A549 (cell line): ENCODE measurements around the gene IGSF3. TPM values are rescaled to one million over a fixed set of nuclear protein-coding genes. Genes with fewer than 3 reads are reported as not detected.

Experiments
- ATAC-seq, 2 experiments: fragments of 200-7000 bp in 1 of 2; fragments of >200 bp in 1 of 2; cut with Nextera tagmentation in 1 of 2; cut with Tn5 transposase in 1 of 2; 3 replicates each; pipeline versions ENCODE4 v1.8.0 to v1.9.1; 2018 to 2020; ENCODE audit warnings: mild to moderate bottlenecking in 1 of 2, moderate library complexity in 1 of 2
- CTCF ChIA-PET: fragments of 300-600 bp; sonication (Branson Sonifier 250); formaldehyde crosslinking; extraction: SDS; loops from one replicate; lab custom pipeline; 2021; ENCODE audit warnings: antibody characterized with exemption, inconsistent platforms; lab: Yijun Ruan, JAX
- POLR2A ChIA-PET: fragments of 350-600 bp; formaldehyde crosslinking; extraction: SDS; loops from one replicate; lab custom pipeline; 2021; ENCODE audit warnings: antibody characterized with exemption, inconsistent platforms; lab: Yijun Ruan, JAX
- DNase-seq, 2 experiments: peaks; one replicate each; pipeline versions ENCODE4 v3.0.0 to v3.0.0-alpha.2; 2011 to 2016; ENCODE audit warnings: low read depth in 1 of 2, low spot score in 1 of 2
- FAIRE-seq: peaks from 2 replicates; lab custom pipeline; 2011; peaks lifted over from hg19 to GRCh38; lab: Jason Lieb, UNC
- H3K27ac ChIP-seq, 2 experiments: fragments of >200 bp; sonication (Bioruptor Twin); formaldehyde crosslinking; 3 replicates each; pipeline ENCODE4 v1.5.1; 2016 to 2017
- H3K4me1 ChIP-seq: fragments of >200 bp; sonication (Bioruptor Twin); formaldehyde crosslinking; 3 replicates; pipeline ENCODE4 v1.6.1; 2016
- H3K4me2 ChIP-seq: fragments of >200 bp; sonication (Bioruptor Twin); formaldehyde crosslinking; 3 replicates; pipeline ENCODE4 v1.6.1; 2016
- H3K4me3 ChIP-seq: fragments of >200 bp; sonication (Bioruptor Twin); formaldehyde crosslinking; 3 replicates; pipeline ENCODE4 v1.5.1; 2016
- H3K9me3 ChIP-seq: fragments of >200 bp; sonication (Bioruptor Twin); formaldehyde crosslinking; 3 replicates; pipeline ENCODE4 v1.6.1; 2016
- CBX8 ChIP-seq: fragments of 200-600 bp; sonication (generic); IDR thresholded peaks from 2 replicates; pipeline ENCODE4 v1.6.1; 2016
- EP300 ChIP-seq, 2 experiments: fragments of >200 bp; sonication (Bioruptor Twin); formaldehyde crosslinking; IDR thresholded peaks; 2 replicates in 1 of 2; 3 replicates in 1 of 2; pipeline ENCODE4 v1.6.1; 2016 to 2017
- GATA3 ChIP-seq: IDR thresholded peaks from 2 replicates; pipeline ENCODE4 v1.6.1; 2012; ENCODE audit warnings: borderline replicate concordance
- KDM1A ChIP-seq: fragments of 200-600 bp; sonication (generic); IDR thresholded peaks from 2 replicates; pipeline ENCODE4 v1.6.1; 2016; ENCODE audit warnings: low read depth, mild to moderate bottlenecking
- KDM5A ChIP-seq: fragments of 200-600 bp; sonication (generic); IDR thresholded peaks from 2 replicates; pipeline ENCODE4 v1.6.1; 2016; ENCODE audit warnings: antibody characterized with exemption, mild to moderate bottlenecking
- MYC ChIP-seq: IDR thresholded peaks from 2 replicates; pipeline ENCODE4 v1.6.1; 2012; ENCODE audit warnings: mild to moderate bottlenecking, inconsistent platforms, low read length, improper control_type of control experiment, borderline replicate concordance
- NFE2L2 ChIP-seq: fragments of 150-350 bp; conservative IDR thresholded peaks from 2 replicates; pipeline ENCODE4 v1.6.1; 2014; ENCODE audit warnings: low read length
- NPAS2 ChIP-seq: fragments of 250-450 bp; sonication (Bioruptor Pico); IDR thresholded peaks from 2 replicates; pipeline ENCODE4 v1.8.0; 2022; ENCODE audit warnings: mild to moderate bottlenecking, moderate library complexity, borderline replicate concordance
- RNF2 ChIP-seq: fragments of 200-600 bp; sonication (generic); IDR thresholded peaks from 2 replicates; pipeline ENCODE4 v1.6.1; 2016; ENCODE audit warnings: low read depth, mild to moderate bottlenecking, antibody characterized with exemption, moderate library complexity, borderline replicate concordance
- ZSCAN20 ChIP-seq: fragments of 250-450 bp; sonication (Bioruptor Pico); IDR thresholded peaks from 2 replicates; pipeline ENCODE4 v1.8.0; 2022; ENCODE audit warnings: mild to moderate bottlenecking, moderate library complexity
- WGBS: methylation state at CpG from one replicate; pipeline ENCODE4 v1.1.6; 2017; ENCODE audit errors: missing lambda C conversion rate; 5-methylcytosine and 5-hydroxymethylcytosine counted together
- polyA plus RNA-seq, 4 experiments: library from polyadenylated mRNA; depleted of rRNA in 3 of 4; stranded (reverse); fragments of >200 nt; fragmentation: RNase III in 1 of 4; extraction: RNeasy Plus Mini Kit Qiagen cat#74134 plus additional on column Dnase treatment in 1 of 4; gene quantifications; 2 replicates in 3 of 4; 3 replicates in 1 of 4; pipeline ENCODE4 v1.2.3, GENCODE V29; 2011 to 2017
- TF ChIP-seq, protein P1 (sequence below): fragments of 200-600 bp; sonication (generic); IDR thresholded peaks from 2 replicates; pipeline ENCODE4 v1.6.1; 2016; ENCODE audit warnings: antibody characterized with exemption, mild to moderate bottlenecking, moderate library complexity
- TF ChIP-seq, protein P2 (sequence below): IDR thresholded peaks from 2 replicates; pipeline ENCODE4 v1.6.1; 2012
- TF ChIP-seq, protein P3 (sequence below): IDR thresholded peaks from 2 replicates; pipeline ENCODE4 v1.6.1; 2012
- TF ChIP-seq, protein P4 (sequence below): fragments of 250-450 bp; sonication (Bioruptor Pico); IDR thresholded peaks from 2 replicates; pipeline ENCODE4 v1.5.0; 2021; ENCODE audit warnings: mild to moderate bottlenecking, moderate library complexity, borderline replicate concordance
- TF ChIP-seq, protein P5 (sequence below): fragments of >200 bp; sonication (Bioruptor Twin); formaldehyde crosslinking; IDR thresholded peaks from 3 replicates; pipeline ENCODE4 v1.5.1; 2016

Gene IGSF3
- polyA plus RNA-seq, 2 of the 4 experiments (the other 2 are of a cell fraction): 18.5 to 21.9 TPM

DNA sequence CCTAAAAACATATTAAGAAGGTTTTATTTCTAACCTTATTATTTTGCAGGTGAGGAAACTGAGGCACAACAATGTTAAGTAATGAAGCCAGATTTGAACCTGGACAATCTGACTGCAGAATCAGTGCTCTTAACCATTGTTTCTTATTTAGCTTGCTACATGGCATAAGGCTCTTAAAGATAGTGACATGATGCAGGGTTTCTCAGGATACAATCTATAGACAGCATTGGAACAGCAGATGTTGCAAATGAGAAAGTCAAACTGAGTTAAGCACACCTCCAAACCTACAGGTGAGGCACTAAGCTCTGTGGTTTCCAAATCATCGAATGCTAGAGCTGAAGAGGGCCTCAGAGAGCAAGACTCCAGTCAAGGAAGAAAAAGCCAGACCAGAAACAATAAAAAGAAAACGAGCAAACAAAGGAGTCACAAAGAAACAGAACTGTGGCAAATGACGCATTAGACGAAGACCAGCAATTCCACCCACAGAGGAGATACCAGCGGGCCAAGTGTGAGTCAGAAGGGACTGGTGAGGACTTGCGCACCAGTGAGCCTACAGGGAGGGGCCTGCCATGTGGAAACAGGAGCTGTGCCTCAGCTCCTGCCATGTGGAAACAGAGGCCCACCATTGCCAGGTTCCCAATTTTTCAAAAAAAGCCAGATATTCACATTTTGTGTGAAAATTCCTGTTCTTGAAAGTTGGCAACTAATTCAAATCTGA lies 111.1 kb downstream of the IGSF3 start:
- POLR2A ChIA-PET: no interaction called here
- H3K4me2 ChIP-seq: peak overlapping the region; percentile 26; the same call in 2 of the 3 replicates
- FAIRE-seq: no peak
- no peaks in the 10 kb centered on the region for H3K9me3 ChIP-seq
- H3K27ac ChIP-seq: peak overlapping the region; percentile 52 to 57; a peak in 4 of 6 replicates
- WGBS: 69% methylated on average over 6 of the region's 6 CpGs
- H3K4me3 ChIP-seq: no peak overlapping the region
- CTCF ChIA-PET: interaction anchor here (0.9 kb wide), 2 partner anchors 10 to 57 kb away, joined by 3 to 4 read pairs; no protein-coding TSS in a partner anchor
- peaks cover 27% of the 10 kb centered on the region for H3K4me1 ChIP-seq
- peak in 1 of 2 experiments; percentile 62 for DNase-seq
- TF ChIP-seq, protein P1, sequence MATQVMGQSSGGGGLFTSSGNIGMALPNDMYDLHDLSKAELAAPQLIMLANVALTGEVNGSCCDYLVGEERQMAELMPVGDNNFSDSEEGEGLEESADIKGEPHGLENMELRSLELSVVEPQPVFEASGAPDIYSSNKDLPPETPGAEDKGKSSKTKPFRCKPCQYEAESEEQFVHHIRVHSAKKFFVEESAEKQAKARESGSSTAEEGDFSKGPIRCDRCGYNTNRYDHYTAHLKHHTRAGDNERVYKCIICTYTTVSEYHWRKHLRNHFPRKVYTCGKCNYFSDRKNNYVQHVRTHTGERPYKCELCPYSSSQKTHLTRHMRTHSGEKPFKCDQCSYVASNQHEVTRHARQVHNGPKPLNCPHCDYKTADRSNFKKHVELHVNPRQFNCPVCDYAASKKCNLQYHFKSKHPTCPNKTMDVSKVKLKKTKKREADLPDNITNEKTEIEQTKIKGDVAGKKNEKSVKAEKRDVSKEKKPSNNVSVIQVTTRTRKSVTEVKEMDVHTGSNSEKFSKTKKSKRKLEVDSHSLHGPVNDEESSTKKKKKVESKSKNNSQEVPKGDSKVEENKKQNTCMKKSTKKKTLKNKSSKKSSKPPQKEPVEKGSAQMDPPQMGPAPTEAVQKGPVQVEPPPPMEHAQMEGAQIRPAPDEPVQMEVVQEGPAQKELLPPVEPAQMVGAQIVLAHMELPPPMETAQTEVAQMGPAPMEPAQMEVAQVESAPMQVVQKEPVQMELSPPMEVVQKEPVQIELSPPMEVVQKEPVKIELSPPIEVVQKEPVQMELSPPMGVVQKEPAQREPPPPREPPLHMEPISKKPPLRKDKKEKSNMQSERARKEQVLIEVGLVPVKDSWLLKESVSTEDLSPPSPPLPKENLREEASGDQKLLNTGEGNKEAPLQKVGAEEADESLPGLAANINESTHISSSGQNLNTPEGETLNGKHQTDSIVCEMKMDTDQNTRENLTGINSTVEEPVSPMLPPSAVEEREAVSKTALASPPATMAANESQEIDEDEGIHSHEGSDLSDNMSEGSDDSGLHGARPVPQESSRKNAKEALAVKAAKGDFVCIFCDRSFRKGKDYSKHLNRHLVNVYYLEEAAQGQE: no peak
- TF ChIP-seq, protein P2, sequence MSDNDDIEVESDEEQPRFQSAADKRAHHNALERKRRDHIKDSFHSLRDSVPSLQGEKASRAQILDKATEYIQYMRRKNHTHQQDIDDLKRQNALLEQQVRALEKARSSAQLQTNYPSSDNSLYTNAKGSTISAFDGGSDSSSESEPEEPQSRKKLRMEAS: 0 out of 2 replicates have a peak, but pooled peaks have one; percentile 31
- TF ChIP-seq KDM1A (no peak), MYC (0 out of 2 replicates have a peak, but pooled peaks have one; percentile 24)
- TF ChIP-seq, all 56 proteins: peak for 2
- peak; percentile 82 to 84; a peak in 5 of 6 replicates for ATAC-seq

DNA sequence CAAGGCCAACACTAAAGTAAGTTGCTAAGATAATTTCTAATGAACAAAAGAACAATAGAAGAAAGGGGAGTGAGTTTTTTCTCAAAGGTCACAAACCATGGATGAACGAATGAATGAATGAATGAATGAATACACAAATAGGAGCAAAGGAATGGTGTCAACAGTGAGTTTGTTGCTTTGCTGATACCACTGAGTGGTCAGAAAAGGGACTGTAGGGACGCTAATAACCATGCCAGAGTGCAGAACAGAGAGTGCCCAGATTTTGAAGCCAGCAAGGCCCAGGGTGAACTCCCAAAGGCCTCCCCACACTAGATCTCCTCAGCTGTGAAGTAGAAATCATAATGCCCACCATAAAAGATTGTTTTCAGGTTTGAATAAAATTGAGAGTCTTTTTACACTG lies 112.6 kb downstream of the IGSF3 start:
- TF ChIP-seq, protein P3, sequence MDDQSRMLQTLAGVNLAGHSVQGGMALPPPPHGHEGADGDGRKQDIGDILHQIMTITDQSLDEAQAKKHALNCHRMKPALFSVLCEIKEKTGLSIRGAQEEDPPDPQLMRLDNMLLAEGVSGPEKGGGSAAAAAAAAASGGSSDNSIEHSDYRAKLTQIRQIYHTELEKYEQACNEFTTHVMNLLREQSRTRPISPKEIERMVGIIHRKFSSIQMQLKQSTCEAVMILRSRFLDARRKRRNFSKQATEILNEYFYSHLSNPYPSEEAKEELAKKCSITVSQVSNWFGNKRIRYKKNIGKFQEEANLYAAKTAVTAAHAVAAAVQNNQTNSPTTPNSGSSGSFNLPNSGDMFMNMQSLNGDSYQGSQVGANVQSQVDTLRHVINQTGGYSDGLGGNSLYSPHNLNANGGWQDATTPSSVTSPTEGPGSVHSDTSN: no peak
- no peak for TF ChIP-seq CBX8
- no peak for TF ChIP-seq KDM5A
- TF ChIP-seq RNF2: no peak
- no peak for TF ChIP-seq GATA3
- TF ChIP-seq, protein P4, sequence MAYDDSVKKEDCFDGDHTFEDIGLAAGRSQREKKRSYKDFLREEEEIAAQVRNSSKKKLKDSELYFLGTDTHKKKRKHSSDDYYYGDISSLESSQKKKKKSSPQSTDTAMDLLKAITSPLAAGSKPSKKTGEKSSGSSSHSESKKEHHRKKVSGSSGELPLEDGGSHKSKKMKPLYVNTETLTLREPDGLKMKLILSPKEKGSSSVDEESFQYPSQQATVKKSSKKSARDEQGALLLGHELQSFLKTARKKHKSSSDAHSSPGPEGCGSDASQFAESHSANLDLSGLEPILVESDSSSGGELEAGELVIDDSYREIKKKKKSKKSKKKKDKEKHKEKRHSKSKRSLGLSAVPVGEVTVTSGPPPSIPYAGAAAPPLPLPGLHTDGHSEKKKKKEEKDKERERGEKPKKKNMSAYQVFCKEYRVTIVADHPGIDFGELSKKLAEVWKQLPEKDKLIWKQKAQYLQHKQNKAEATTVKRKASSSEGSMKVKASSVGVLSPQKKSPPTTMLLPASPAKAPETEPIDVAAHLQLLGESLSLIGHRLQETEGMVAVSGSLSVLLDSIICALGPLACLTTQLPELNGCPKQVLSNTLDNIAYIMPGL (CRISPR knock-in tag): no peak
- TF ChIP-seq, protein P5, sequence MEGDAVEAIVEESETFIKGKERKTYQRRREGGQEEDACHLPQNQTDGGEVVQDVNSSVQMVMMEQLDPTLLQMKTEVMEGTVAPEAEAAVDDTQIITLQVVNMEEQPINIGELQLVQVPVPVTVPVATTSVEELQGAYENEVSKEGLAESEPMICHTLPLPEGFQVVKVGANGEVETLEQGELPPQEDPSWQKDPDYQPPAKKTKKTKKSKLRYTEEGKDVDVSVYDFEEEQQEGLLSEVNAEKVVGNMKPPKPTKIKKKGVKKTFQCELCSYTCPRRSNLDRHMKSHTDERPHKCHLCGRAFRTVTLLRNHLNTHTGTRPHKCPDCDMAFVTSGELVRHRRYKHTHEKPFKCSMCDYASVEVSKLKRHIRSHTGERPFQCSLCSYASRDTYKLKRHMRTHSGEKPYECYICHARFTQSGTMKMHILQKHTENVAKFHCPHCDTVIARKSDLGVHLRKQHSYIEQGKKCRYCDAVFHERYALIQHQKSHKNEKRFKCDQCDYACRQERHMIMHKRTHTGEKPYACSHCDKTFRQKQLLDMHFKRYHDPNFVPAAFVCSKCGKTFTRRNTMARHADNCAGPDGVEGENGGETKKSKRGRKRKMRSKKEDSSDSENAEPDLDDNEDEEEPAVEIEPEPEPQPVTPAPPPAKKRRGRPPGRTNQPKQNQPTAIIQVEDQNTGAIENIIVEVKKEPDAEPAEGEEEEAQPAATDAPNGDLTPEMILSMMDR: no peak
- no peak for TF ChIP-seq NFE2L2
- no peak for TF ChIP-seq EP300 (IDR thresholded peaks at IDR 0.05)
- TF ChIP-seq NPAS2: no peak
- TF ChIP-seq ZSCAN20 (CRISPR knock-in tag): no peak
- no peak for FAIRE-seq
- H3K27ac ChIP-seq: no peak overlapping the region
- ChIA-PET POLR2A (no interaction called here), CTCF (no interaction called here)
- no peaks in the 10 kb centered on the region for H3K9me3 ChIP-seq
- H3K4me3 ChIP-seq: no peak overlapping the region
- WGBS: 84% methylated on average over 2 of the region's 2 CpGs
- H3K4me1 ChIP-seq: peaks cover 27% of the 10 kb centered on the region
- H3K4me2 ChIP-seq: no peak overlapping the region
- ATAC-seq: no peak
- DNase-seq: no peak
